Hematopoietic multipotent progenitor cell treated with erythropoietin and hydrocortisone succinate and interleukin-3 and kit ligand, for 17 days (in vitro differentiated cells): Measurements from ENCODE around the gene GOLGA6C.
"Not testable (repeated sequence)": the region's sequence is repeated elsewhere in the genome, so short reads cannot be mapped to it uniquely, and the experiment has no call there.

Experiments
- DNase-seq: peaks from one replicate; pipeline ENCODE4 v3.0.0-alpha.2; 2015; ENCODE audit warnings: low spot score

Gene GOLGA6C

DNA sequence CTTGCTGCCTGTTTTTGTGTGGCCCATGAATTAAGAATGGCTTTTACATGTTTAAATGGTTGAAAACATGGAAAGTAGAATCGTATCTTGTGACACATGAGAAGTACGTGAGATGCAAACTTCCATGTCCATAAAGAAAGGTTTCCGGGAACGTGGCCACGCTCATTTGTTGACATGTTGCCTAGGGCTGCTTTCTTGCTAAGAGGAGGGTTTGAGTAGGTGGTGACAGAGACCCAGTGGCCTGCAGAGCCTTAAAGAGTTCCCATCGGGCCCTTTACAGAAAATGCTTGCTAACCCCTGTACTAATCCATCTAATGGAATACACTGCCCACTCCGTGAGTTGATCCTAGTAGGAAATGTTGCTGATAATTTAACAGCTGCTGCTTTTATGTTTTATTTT, 31.0 kb upstream of the GOLGA6C start:
- DNase-seq = not testable (repeated sequence)

- no peak for DNase-seq
Measured at GRCh38 chr15:75227663-75228280, 30.4 kb upstream of the GOLGA6C start.

DNA sequence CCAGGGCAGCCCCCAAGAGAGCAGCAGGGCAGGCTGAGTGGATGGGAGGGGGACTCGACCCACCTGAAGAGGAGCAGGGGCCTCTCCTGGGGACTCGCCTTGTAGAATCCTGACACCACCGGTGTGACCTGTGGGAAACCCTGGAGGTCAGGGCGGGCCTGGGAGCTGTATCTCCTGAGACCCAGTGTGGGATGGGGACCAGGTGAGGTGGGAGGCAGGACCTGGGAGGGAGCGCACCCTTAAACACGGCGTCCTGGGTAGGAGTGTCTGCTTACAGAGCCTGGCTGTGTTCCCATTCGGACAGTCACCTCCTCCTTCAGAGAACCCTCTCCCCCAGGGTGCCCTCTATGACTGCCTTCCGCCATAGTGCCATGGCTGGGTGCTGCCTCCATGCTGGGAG, 29.3 kb upstream of the GOLGA6C start:
- no peak for DNase-seq

DNA sequence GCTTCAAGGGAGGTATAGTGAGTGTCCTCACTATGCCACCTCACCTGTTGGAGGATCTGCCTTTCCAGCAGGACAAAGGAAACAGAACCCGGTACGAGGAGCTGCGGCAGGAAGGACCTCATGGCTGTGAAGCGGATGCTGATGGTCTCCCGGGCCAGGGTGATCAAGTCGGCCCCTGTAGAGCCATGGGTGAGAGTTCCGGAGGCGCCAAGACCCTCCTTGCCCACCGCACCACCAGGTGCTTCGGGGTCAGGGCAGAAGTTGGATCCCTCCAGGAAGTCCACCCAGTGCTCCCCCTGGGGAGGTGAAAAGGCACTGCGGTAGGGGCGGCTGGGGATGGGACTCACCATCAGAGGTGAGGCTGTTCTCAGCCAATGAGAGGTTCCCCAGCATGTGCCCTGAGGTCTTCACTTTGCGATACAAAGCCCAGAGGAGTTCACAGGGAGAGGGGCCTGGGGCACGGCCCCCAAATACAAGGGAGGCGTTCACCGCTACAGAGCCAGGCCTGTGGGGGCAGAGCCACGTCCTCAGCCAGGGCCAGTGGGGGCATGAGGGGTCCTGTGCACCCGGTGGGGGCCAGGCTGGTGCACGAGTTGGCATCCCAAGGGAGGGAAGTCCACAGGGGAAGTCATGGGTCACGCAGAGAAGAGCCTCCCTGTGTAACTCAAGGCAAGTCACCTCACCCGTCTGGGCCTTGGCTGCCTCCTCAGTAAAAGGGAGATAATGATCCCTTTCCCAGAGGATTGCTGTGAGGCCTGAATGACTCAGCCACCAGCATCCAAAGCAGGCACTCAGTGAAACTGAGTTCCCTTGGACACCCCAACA, 28.7 kb upstream of the GOLGA6C start:
- no peak for DNase-seq

DNA sequence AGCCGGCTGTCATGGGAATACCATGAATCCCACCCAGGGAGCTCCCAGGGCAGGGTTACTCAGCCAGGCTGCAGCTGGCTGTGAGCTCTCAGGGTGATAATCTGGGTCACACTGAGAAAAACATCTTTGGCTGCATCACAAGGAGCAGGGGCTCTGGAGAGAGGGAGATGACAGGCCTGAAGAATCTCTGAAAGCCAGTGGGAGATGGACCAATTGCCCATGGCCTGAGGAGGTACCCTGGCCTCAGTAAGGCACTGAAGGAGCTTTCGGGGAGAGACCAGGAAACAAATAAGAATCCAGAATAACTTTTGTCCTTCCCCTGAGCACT, 28.2 kb upstream of the GOLGA6C start:
- DNase-seq = no peak

GRCh38 chr15:75230551-75231371, 27.4 kb upstream of the GOLGA6C start:
- DNase-seq = no peak

DNA sequence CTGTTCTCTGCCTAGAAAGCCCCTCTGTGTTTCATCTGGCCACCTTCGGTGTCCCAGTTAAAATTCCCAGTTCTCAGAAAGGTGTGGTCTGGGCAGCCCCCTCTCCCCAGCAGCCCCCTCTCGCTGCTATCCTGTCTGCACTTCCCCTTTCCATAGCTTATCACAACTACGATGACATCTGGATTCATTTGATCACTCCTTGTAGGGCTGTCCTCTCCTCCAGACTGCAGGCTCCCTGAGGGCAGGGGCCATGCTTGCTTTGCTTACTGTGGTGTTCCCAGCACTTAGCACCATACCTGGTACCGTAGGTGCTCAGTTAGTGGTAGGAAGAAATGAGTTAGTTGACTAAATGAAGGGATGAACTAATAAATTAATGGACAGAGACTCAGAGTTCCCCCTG, 26.3 kb upstream of the GOLGA6C start:
- no peak for DNase-seq

- no peak for DNase-seq
Measured at GRCh38 chr15:75232252-75232813, 25.8 kb upstream of the GOLGA6C start.

DNA sequence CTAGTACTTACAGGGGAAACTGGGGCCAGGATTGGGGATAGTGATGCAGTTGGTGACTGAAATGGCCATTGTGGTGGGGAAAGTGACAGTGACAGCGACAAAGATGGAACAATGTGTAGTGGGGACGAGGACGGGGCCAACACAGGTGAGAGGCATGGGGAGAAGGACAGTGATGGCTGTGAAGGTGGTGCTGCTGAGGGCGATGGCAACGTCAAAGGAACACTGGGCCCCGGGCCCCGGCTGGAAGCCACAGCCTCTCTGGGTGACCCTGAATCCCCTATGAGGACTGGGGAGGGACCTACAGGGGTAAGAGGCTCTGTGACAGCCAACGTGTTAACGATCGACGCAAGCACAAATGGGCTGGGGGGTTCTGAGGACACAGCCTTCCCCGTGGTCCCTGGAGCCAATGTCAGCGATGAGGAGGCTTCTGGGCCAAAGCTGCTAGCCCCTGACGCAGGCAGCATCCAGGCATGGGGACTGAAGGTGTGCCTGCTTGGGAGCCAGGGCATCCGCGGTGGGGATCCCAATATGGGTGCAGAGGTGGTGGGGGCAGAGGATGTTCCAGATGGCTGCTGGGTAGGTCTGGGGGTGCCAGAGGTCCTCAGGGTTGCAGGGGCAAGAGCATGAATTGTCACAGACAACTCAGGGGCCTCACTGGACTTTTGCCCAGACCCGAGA, 25.2 kb upstream of the GOLGA6C start:
- no peak for DNase-seq

DNA sequence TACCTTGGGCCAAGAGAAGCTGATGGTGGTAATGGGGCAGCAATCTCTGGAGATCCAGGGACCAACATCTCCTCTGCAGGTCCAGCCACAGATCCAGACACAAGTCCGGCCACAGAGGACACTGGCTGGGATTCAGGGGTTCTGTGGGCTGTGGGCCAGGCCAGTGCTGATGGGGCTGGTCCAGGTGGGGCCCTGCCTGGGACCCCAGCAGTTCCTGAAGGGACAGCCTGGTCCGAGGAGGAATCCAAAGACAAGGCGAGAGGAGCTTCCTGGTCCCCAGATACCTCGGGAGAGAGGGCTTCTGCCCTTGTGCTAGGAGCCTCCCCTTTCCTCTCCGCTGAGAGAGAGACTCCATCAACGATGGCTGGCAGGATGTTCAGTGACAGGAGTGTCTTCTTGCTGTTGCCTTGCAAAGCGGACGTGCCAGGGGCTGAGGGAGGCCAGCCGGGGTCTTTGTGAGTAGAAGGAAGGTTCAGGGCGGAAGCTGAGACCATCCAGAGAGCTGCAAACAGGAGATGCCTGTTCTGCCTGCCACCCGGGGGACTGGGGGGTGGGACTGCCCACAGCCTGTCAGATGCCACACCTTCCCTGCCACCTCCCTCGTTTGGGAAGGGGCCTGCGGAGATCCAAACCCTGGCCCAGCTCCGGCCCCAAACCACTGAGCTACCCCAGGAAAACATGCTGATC, 24.5 kb upstream of the GOLGA6C start:
- DNase-seq = no peak

GRCh38 chr15:75234191-75234810, 23.8 kb upstream of the GOLGA6C start:
- DNase-seq = no peak

GRCh38 chr15:75235051-75235673, 23.0 kb upstream of the GOLGA6C start:
- no peak for DNase-seq

DNA sequence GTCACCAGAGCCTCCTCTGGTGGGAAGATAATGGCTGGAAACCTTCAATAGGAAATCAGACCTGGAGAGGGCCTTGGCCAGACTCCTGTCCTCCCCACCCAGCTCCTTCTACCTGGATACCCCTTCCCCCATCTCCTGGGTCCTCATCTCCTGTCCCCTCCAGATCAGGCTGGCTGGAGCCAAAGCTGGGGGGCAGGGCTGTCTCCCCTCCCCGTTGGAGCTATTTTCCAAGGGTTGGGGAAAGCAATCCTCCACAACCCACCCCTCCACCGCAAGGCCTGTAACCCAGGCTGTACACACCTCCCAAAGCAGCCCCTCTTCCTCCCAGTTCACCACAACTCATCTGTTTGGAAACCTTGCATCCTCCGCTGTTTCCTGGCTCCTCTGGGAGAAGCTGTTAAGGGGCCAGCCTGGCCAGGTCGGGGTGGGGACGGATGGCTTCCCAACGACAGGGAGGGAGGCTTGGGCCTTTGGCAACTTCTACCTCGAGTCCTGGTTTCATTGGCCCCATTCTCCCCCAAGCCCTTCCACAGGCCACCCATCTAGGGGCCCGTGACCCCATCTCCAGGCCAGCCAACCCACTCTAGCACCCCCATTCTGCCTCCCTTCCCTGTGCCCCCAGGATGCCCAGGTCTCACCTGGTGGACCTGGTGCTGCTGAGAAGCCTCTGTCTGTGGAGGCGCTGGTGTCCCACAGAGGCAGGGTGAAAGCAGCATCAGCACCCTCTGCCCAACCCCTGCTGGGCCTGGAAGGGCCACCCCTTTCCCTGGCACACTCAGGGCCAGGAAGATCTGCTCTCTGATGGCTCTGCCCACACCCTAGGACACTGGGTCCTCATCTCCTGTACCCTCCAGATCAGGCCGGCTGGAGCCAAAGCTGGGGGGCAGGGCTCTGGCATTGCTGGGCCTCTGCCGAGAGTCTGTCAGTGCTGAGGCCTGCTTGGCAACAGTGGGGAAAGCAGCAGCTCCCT, 22.1 kb upstream of the GOLGA6C start:
- no peak for DNase-seq

- DNase-seq = no peak
Measured at GRCh38 chr15:75237316-75237982, 20.7 kb upstream of the GOLGA6C start.

DNA sequence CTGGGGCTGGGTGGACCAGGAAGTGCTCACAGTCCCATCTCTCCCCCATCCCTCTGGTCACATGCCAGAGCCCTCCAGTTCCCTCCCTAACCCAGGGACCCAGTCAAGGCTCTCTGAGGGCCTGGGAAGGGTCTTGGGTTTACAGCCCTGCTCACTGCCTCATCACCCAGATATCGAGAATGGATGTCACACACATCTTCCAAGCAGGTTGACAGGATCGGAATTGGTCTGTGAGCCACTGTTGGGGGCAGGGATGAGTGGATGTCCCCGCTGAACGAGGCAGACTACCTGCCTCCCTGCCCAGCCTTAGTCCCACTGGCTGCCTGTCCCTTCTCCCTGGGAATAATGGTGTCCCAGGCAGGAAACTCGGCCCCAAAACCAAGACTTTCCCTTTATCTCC, 20.0 kb upstream of the GOLGA6C start:
- no peak for DNase-seq

GRCh38 chr15:75245741-75246140, 12.4 kb upstream of the GOLGA6C start:
- DNase-seq = not testable (repeated sequence)

DNA sequence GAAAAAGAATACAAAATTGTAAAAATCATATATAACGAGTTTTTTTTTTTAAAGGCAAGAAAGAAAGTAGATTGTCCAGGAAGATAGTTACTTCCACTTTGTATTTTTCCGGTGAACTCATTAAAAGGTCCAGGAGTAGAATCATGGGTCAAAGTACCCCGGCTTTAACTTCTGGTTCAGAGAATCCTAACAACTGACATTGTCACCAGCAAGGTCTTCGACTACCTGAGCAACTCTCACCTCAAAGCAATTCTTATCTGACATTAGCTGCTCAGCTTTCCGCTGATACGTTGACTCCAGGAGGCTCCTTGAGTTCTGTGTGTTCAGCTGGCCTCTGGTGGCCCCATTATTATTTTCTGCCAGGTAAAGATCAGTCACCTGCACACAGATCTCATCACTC, 9.1 kb upstream of the GOLGA6C start:
- DNase-seq = not testable (repeated sequence)

GRCh38 chr15:75249726-75250125, 8.4 kb upstream of the GOLGA6C start:
- no peak for DNase-seq

- DNase-seq = not testable (repeated sequence)
Measured at GRCh38 chr15:75251343-75251742, 6.8 kb upstream of the GOLGA6C start.
